HG02588 (cell line): ENCODE measurements around the gene SLC2A11.

Experiments used
- ATAC-seq: cut with Tn5 transposase; IDR thresholded peaks from one replicate; pipeline ENCODE4 v1.9.1; 2021; ENCODE audit warnings: mild to moderate bottlenecking, moderate library complexity; ENCODE audit not compliant: unreplicated experiment

The SLC2A11 gene

DNA sequence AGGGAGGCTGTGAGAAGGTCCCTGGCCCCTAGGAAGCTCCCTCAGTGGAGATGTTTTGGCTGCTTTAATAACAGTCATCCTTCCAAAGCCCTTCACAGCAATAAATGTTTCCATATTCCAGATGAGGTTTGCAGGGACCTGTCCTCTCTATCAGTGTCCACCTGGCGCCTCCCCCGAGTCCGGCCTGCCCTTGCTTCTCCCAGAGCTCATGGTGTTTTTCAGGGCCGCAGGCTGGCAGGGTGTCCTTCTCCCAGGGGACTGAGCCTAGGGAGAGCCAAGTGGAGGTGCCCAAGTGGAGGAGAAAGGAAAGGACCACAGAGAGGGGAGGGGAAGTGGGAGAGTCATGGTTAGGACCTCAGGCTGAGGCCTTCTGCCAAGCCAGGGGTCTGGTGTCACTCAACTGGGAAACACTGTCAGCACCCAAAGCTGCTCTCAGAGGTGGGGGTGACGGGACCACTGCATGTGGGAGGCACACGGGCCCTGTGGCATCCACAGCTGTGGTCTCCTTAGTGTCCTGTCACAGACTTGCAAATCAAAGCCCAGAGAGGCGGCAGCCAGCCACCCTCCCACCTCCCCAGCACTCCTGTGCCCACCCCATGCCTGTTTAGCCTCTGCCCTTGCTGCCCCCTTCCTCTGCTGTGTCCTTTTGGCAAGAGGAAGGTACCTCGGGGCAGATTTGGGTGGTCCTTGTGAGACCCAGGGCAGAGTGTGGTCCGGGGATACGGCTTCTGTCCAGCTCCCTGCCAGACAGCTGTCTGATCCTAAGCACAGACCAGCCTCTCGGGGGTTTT is 25.3 kb upstream of the SLC2A11 start:
- ATAC-seq, result no peak

DNA sequence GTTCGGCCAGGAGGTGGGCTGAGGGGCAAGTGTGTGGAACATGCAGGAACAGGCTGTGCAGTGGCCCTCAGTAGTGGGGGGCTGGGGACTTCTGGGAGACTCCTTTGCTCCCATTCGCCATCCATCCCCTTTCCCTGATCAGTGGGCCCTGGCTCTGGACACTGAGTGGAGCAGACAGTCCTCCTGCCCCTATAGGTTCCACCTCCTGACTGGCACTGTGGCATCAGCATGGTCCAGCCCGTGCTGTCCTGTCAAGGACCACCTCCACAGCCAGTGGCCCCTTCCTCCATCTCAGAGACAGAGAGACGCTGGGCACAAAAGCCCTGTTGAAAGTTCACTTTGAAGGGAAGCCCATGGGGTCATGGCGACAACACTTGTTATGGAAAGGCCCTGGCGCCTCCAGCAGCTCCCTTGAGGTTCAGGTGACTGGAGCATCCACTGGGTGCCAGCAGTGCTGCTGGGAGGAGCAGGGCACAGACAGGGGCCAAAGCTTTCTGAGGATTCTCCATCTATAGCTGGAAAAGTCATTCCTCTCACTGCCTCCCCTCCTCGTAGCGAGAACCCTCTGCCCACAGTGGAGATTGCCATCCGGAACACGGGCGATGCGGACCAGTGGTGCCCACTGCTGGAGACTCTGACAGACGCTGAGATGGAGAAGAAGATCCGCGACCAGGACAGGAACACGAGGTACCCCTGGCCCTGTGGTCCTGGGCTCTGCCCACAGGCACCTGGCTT is 24.5 kb upstream of the SLC2A11 start:
- ATAC-seq, result no peak

DNA sequence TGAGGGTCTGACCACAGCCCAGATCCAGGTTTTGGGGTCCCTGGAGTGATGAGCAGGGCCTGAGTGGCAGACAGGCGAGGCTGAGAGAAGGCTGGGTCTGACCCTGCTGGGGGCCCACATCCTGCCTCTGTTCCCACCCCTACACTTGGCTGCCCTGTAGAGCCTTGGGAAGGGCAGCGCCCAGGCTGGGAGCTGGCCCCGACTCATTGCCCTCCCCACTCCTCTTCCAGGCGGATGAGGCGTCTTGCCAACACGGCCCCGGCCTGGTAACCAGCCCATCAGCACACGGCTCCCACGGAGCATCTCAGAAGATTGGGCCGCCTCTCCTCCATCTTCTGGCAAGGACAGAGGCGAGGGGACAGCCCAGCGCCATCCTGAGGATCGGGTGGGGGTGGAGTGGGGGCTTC is 23.8 kb upstream of the SLC2A11 start:
- ATAC-seq, result no peak

DNA sequence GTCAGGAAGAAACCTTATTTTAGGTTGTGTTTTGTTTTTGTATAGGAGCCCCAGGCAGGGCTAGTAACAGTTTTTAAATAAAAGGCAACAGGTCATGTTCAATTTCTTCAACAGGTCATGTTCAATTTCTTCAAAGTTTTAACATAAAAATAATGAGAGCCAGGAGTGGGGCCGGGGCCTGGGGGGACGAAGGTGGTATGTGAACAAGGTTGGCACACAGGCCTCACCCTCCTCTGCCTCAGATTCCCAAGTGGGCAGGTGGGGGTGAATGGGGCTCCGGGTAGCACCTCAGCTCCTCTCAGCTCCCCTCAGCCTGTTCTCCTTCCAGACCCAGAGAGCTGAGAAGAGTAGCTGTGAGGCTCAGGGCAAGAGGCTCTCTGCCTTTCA is 23.3 kb upstream of the SLC2A11 start:
- no peak for ATAC-seq

DNA sequence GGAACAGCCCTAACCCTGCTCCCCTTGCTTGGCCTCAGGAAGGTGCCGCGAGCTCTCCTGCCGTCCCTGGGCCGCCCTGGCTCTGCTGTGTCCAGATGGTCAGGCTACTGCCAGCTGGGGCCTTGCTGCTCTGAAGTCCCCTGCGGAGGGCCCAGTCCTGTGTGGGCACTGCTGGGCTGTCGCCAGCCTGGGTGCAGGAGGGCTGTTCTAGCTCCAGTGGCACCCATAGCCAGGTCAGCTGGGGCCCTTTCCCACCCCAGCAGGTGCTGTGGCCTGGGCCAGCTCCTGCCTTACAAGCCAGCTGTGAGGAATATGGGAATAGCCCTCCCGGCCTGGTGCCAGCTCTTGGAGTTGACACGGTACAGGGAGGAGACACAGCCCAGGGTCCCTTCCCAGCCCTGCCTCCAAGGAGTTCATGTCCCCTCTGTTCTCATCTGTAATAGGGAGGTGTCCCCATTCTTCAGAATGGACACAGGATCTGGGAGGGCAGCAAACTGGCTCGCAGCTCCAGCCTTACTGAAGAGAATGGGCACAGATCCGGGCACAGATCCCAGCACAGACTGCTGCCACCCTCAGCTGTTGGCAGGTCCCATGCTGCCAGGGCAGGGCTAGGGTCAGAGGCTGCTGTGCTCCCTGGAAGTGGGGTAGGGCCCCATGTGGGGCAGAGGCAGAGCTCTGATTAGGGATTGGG is 22.7 kb upstream of the SLC2A11 start:
- ATAC-seq, result no peak

DNA sequence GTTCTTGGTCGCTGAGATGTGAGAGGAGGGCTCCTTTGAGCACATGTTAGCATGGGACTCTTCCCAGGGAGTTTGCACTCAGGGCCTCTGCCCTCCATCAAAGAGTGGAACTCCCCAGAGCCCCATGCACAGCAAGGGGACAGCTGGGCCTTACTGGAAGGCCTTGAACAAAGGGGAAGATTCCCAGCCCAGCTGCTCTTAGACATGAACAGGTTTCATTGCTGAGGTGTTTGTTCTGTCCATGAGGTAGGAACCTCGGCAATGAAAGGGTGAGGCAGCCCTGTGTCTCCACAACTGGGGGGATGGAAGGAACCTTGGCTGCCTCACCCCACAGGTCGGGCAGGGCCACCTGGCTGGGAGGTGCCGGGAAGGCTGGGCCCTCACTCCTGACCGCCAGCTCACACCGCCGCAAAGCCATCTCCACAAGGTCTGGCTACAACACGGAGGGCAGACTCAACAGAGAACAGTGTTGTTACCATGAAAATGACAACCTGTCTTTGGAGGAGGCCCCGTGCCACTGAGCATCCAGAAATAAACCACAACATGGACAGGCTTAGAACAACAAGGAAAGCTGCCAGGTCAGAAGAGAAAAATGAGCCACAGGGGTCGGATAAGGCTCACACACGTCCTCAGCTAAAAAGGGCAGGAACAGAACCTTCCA is 22.1 kb upstream of the SLC2A11 start:
- ATAC-seq, result no peak

DNA sequence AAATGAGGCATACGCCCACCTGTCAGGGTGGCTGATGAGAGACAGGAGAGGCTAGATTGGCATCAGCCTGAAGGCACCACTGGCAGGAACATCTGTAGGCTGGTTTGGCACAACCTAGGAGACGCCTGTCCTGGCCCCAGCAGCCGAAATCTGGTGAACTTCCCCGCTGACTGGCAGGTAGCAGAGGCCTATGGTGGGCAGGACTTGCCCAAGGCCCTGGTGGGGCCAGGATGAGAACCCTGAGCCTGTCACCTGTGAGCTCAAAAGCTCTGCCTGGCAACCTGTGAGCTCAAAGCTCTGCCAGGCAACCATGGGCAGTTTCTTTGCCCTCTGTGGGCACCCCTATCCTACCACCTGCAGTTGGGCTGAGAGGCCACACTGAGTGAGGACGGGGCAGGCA is 21.4 kb upstream of the SLC2A11 start:
- no peak for ATAC-seq

DNA sequence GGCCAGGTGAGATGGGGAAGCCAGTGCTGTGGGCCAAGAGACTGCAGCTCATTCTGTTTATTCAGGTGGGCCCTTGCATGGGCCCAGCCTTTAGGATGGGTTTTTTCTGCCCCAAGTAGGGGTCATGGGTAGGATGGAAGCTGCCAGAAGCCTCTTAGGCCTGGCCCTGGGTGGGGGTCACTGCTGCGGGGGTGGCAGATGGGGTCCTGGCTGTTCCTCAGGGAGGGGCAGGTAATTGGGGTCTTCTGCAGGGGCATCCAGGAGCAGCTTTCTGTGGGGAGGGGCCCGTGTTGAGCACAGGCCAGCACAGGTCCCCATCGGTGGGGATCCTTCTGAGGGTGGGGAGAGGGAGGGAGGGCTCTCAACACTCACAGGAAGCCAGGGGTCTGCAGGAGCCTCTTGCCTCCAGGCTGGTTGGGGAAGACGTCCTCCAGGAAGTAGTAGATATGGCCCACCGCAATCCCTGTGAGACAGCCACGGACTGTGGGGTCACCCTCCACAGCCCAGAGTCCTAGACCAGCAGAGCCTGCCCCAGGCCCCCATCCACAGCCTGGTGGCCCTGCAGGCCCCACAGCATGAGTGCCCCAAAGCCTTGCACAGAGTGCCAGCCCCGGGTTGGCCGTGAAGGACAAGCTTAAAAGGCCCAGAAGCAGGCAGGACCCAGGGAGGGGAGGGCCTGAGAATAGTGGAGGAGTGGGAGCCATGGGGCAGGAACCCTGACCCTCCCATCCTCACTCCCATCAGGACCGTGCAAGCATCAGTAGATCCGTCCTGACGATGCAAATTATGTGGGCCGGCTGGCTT is 20.8 kb upstream of the SLC2A11 start:
- no peak for ATAC-seq

DNA sequence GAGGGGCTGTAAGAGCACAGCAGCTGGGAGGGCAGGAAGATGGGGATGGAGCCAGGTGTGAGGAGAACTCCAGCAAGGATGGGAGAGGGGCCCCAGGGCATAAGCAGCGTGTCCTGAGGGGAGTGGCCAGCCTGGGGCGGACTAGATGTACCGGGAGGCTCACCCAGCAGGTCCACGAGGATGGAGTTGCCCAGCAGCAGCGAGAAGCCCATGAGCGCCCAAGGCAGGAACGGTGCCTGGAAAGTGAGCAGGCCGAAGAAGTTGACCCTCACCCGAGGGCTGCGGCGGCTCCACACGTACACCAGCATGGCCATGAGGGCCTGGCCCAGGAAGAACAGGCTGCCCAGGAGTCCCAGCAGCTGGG is 20.2 kb upstream of the SLC2A11 start:
- ATAC-seq, result no peak

DNA sequence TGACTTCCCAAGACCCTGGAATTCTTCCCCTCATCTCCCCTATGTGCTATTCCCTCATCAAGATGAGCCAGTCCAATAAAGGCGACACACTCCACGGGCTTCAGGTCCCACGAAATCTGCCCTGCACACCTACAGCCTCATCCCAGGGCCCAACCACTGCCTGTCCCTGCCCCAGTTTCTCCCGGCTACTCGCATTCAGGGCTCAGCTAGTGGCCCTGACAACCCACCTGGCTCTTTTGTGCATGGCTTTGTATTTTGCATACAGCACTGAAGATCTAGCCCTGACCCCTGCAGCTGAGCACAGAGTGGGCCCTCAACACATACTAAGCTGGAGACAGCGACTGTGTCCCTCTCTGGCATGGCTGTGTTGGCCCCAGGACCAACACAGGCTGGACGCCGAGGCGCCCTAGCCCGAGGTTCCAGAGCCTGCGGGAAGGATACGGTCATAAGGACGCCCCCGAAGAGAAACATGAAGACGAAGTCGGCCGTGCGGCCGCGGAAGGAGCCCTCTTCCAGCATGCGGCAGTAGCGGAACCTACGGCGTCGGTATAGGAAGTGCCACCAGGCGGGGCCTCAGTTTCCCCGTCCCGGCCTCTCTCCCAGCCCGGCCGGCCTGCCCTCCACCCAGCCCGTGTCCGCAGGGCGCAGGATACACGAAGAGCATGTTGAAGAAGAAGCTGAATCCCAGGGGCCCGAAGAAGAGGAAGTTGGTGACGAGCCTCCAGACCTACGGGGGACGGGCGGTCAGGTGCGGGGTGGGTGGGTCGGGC is 19.6 kb upstream of the SLC2A11 start:
- peak; percentile 5 for ATAC-seq

DNA sequence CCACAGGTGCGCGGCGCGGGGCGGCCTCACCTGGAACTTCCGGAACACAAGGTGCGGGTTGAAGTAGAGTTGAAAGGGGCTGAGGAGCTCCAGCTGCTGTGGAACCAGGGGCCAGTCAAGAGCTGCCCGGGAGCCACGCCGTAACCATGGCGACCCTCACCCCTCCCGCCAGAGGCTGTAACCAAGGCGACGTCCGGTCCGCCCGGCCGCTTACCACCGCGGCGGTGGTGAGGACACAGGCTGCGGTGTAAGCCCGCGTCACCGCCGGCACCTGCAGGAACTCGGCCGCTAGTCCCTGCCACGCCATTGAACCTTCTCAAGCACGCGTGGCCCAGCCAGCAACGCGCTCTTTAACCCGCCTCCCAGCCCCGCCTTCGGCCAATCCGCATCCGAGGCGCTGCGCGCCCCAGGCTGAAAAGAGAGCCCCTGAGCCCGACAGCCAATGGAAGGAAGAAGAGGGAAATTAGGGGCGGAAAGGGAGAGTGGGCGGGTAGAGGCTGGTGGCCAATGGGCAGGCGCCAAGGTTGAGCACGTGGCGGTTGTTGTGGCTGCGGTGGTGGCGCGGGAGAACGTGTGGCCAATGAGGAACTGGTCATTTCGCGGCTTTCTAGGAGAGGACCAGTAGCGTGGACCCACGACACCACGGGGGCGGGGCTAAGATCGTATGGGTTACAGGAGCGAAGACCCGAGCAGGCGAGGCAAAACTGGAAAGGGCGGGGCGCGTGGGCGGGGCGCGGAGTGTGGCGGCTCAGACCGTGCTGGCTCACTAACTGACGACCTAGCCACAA is 18.8 kb upstream of the SLC2A11 start, which contains the start of gene DERL3:
TSS of gene DERL3 (minus strand) at position 326 of the 788 bp plus-strand sequence. CDS start at position 307, 19 bp downstream.
- ATAC-seq, result peak; percentile 80

DNA sequence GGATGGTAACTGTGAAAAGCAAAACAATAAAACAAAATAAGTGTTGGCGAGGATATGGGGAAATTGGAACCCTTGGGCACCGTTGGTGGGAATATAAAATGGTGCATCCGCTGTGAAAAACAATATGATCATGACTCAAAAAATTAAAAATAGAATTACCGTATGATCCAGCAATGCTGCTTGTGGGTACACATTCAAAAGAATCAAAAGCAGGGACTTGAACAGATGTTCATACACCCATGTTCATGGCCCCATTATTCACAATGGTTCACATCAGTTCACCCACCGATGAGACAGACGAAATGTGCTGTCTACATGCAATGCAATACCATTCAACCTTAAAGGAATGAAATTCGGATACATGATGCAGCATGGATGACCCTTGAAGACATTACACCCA is 17.6 kb upstream of the SLC2A11 start:
- no peak for ATAC-seq

DNA sequence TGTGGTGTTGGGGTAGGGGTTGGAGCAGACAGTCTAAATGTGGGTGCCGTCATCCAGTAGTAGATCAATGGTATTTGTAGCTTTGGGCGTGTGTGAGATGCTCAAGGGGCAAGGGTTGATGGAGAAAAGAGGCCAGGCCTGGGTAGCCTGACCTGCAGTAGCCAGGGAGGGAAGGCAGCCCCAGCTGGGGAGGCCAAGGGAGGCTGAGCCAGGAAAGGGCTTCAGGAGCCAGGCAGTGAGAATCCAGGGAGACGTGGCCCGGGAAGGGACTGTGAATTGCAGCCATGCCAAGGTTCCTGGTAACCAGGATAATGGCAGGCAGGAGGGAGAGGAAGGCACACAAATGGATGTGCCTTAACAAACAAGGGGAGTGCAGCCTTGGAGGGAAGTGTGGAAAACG is 16.4 kb upstream of the SLC2A11 start:
- no peak for ATAC-seq

DNA sequence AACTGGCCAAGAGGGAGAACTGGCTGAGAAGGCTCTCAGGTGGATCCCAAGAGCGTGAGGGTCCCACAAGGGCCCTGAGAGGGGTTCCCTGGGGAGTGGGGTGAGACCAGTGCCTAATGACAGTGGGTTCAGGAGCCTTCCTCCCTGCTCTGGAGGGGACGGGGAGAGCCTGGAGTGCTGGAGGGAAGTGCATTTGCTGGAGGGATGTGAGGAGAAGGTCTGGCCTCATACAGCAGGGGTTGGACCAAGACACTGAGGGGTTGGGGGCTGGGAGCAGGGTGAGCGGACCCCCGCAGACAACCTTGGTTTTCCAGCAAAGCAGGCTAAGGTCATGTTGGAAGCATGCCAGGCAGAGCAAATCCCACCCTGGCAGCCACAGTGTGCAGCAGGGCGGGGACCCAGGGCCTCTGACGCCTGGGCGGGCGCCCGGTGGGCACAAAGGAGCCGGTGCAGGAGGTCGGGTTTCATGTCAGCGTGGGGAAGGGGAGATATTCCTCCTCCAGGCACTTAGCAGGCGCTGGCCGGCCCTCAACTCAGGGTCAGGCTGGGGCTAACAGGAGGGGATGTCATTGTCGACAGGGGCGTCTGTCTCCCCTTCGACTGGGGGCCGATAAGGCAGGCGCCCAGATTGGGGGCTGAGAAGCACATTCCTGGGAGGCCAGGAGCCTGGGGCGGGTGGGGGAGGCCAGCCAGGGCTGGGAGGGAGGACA is 15.8 kb upstream of the SLC2A11 start:
- ATAC-seq, result no peak

DNA sequence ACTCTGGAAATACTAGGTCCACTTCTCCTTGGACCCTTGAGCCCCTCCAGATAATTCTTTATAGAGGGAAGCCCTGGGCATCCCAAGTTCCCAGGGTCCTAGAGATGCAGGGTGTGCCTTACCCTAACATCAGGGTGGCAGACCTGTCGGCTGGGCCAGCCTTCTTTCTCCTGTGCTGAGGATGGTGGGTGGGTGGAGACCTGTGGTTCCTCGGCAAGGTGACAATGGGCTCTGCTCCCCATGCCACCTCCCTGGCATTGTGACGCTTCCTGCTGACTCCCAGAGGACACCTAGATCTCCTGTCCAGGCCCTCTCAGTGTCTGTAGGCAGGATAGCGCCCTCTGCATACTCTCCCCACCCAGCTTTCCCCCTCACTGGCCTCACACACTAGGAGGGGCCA is 15.1 kb upstream of the SLC2A11 start:
- ATAC-seq, result no peak

DNA sequence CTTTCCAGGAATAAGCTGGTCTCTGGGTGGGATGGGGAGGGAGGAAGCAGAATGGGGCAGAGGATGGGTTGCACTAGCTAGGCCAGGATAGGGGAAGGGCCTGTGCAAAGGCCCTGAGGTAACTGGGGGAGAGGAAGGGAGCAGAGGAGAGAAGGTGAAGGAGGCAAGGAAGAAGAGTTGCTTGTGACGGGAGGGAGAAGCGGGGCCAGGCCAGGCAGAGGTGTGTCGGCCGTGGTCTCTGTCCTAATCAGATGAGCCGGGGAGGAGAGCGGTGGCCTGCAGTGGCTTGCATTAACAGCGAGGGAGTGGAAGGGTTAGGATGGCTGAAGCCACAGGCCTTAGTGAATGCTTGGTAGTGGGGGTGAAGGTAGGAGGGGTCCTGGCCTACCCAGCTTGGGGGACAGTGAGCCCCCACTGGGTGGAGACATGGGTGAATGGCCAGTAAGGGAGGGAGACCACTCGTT is 12.9 kb upstream of the SLC2A11 start:
- no peak for ATAC-seq

DNA sequence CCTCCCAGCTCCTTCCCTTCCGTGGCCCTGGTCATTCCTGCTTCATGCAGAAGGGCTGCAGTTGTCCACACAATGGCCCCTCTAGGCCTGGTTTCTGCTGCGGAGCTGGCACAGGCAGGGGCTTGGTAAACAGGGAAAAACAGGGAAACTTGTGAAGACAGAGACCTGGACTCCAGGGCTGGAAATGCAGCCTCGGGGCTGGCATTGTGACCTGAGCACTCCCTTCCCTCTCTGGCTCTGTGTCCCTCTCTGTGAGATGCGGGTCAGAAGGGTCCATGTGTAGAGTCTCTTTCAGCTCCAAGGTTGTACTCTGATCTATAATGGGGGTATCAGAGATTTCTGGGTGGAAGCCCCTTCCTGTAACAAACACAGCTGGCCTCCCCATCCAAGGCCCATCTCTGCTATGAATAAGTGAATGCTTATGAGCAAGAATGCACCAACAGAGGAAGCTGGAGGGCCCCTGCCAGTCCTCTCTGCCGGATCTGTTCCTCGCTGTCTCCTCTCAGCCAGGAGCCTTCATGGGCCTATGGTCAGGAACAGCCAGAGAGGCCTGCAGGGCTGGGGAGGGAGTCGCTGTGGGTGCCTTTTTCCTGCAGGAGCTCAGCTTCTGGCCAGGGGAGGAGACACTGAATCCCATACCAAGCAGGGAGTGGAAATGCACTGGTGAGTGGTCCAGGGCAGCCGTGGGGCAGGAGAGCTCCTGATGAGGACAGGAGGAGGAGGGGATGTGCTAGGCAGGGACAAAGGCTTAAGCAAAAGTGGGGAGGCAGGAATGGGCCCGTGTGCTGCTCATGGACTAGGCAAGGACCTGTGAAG is 12.2 kb upstream of the SLC2A11 start:
- no peak for ATAC-seq
